Astrocyte of the cerebellum (primary cell): ENCODE results near the gene STRIT1.

Experiments used
- DNase-seq: peaks from one replicate; pipeline ENCODE4 v3.0.0-alpha.2; 2011; ENCODE audit warnings: low read depth
- H3K4me3 ChIP-seq: 2 replicates; pipeline ENCODE4 v1.5.1; 2011; ENCODE audit warnings: mild to moderate bottlenecking, low read depth, low read length, moderate library complexity
- CTCF ChIP-seq: IDR thresholded peaks from 2 replicates; pipeline ENCODE4 v1.5.1; 2012; ENCODE audit warnings: low read length, low read depth, moderate library complexity, mild to moderate bottlenecking; ENCODE audit errors: missing control alignments
- in situ Hi-C: cut with HindIII; loops from 2 replicates; pipeline ENCODE4 v1.10.0; 2017; ENCODE audit warnings: low sequenced_read_pairs

The STRIT1 gene

DNA sequence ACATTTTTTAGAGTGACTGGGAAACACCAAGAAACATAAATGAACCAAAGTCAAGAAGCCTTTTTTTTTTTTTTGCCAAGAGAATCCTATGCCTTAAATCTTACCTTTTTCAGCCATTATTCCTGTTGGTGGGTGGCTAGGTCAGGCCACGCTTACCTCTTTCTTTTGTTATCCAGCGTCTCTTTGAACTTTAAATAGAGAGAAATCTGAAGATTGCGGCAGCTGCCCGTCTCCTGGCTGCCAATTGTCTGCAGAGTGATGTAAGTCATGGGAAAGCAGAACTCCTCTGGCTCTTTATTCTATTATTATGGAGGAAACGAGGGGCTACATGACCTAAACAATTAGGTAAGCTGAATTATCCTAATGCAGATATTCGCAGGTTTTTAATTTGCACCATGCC, at the start of gene STRIT1:
STRIT1 (minus strand) TSS at position 168 of the 400 bp plus-strand sequence.
- H3K4me3 ChIP-seq = no peak within 1 kb of the TSS
- in situ Hi-C loops = no loop called here
- no peak for TF ChIP-seq CTCF
- no peak for DNase-seq

DNA sequence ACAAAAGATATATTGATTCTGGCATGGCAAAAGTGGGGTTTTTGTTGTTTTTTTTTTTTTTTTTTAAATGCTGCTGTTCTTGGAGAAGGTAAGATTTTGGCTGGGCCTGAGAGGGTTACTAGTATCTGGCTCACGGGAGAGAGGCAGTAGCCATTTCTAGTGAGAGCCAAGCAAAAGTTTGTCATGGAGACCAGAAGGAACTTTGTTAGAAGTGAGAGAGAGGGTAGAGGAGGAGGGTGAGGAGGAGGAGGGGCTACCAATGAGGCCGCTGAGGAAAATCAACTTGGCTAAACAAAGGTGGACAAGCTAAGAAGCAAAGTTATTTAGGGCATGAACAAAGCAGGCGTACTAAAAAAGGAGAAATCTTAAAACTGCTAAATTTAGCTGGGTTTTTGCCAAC, 48.9 kb upstream of the STRIT1 start:
- no peak for TF ChIP-seq CTCF
- no peak for DNase-seq
- in situ Hi-C loops = no loop called here
- no peak overlapping the region for H3K4me3 ChIP-seq

GRCh38 chr3:155339052-155339451, 45.6 kb upstream of the STRIT1 start:
- in situ Hi-C loops = no loop called here
- DNase-seq = no peak
- TF ChIP-seq CTCF = no peak
- no peak overlapping the region for H3K4me3 ChIP-seq

DNA sequence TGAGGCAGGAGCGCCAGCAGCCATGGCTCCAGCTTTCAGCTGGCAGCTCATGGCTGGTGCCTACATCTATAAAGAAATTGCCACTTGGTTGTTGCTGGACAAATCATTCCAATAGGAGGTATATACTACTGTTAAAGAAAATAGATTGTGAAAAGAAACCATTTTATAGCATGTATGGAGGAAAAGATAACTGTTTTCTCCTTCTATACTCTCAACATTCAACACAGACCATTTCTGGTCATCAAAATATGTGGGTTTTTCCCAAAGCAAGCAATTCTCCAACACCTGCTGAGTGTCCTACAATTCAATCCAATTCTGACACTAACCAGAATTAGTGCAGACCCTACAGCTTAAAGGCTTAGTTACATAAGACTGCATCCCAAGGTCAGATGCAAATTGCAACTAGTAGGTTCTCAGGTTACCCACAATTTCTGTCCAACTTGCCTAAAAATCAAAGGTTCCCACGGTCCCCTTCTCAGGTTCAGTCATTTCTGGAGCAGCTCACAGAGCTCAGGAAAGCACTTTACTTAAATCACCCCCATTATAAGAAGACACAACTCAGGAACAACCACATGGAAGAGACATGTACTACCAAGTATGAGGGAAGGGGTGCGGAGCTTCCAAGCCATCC, 42.4 kb upstream of the STRIT1 start:
- in situ Hi-C loops = no loop called here

DNA sequence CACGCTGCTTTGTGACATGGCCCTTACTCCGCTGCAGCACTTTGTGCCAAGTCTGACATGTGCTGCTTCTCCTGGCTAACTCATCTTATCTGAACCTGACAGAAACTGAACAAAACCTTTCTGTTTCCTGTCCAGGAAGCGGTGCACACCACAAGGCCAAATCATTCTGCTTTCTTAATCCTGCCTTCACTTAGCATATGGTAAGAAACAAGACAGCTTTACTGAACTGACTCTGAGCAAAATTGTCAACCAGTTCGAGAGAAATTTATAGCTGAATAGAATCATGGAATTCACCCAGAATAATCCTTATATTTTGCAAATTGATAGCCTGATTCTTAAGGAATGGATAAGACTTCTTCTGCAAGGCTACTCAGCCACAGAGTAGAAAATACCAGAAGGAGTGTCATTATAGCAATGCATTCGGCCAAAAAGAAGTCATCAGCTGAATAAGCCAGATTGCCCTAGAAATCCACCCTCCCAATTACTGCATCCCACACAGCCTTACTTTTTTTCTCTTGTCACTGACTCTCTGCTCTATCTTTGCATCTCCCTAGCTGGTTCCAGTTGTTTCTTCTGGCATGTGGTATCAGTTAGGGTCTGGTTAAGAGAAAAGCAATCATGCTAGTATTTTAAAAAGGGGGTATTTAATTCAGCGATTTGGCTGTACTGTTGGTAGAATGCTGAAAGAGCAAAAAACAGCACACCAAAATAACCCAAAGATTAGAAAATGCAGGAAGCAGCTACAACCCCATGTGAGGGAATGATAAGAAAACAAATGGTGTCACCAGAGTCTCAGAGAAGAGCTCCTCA, 41.6 kb upstream of the STRIT1 start:
- TF ChIP-seq CTCF = no peak
- no peak for DNase-seq
- no peak overlapping the region for H3K4me3 ChIP-seq
- in situ Hi-C loops = no loop called here

More for the DNA sequence above, 42.4 kb upstream of the STRIT1 start:
- TF ChIP-seq CTCF = no peak
- DNase-seq = no peak
- no peak overlapping the region for H3K4me3 ChIP-seq

GRCh38 chr3:155334215-155334913, 40.9 kb upstream of the STRIT1 start:
- DNase-seq = no peak
- H3K4me3 ChIP-seq = no peak overlapping the region
- in situ Hi-C loops = no loop called here
- no peak for TF ChIP-seq CTCF
